COLO668 (cell line): ENCODE measurements around the gene CLEC16A.
"Not testable (repeated sequence)": the region's sequence is repeated elsewhere in the genome, so short reads cannot be mapped to it uniquely, and the experiment has no call there.

ENCODE experiments used
- DNase-seq: peaks from one replicate; lab custom pipeline; 2025; ENCODE audit not compliant: unreplicated experiment; lab: John Stamatoyannopoulos, UW

The CLEC16A gene

GRCh38 chr16:10964891-10965326 is 20.5 kb downstream of the CLEC16A start:
- no peak for DNase-seq

GRCh38 chr16:10965440-10966061 is 21.2 kb downstream of the CLEC16A start:
- DNase-seq: no peak

- no peak for DNase-seq
Measured at GRCh38 chr16:10966129-10966528, 21.8 kb downstream of the CLEC16A start.

GRCh38 chr16:10966559-10966958 is 22.2 kb downstream of the CLEC16A start:
- not testable (repeated sequence) for DNase-seq

GRCh38 chr16:10967986-10968385 is 23.6 kb downstream of the CLEC16A start:
- DNase-seq: no peak

- no peak for DNase-seq
Measured at GRCh38 chr16:10968498-10968897, 24.1 kb downstream of the CLEC16A start.

GRCh38 chr16:10969615-10970014 is 25.3 kb downstream of the CLEC16A start:
- DNase-seq: no peak

GRCh38 chr16:10970065-10970464 is 25.7 kb downstream of the CLEC16A start:
- DNase-seq: no peak

GRCh38 chr16:10971560-10971961 is 27.2 kb downstream of the CLEC16A start:
- peak; percentile 14 for DNase-seq

GRCh38 chr16:10972108-10972818 is 27.9 kb downstream of the CLEC16A start:
- no peak for DNase-seq

- DNase-seq: no peak
Measured at GRCh38 chr16:10972819-10973464, 28.6 kb downstream of the CLEC16A start.

GRCh38 chr16:10976634-10977033 is 32.3 kb downstream of the CLEC16A start:
- no peak for DNase-seq

GRCh38 chr16:10978124-10978523 is 33.8 kb downstream of the CLEC16A start:
- DNase-seq: no peak

GRCh38 chr16:10978871-10979446 is 34.6 kb downstream of the CLEC16A start:
- no peak for DNase-seq

- no peak for DNase-seq
Measured at GRCh38 chr16:10979717-10980601, 35.6 kb downstream of the CLEC16A start.

- no peak for DNase-seq
Measured at GRCh38 chr16:10980813-10981212, 36.4 kb downstream of the CLEC16A start.

- peak; percentile 2 for DNase-seq
Measured at GRCh38 chr16:10981697-10982216, 37.4 kb downstream of the CLEC16A start.

- no peak for DNase-seq
Measured at GRCh38 chr16:10982465-10983150, 38.2 kb downstream of the CLEC16A start.

- DNase-seq: peak; percentile 3
Measured at GRCh38 chr16:10983159-10983558, 38.8 kb downstream of the CLEC16A start.

GRCh38 chr16:10984509-10984908 is 40.1 kb downstream of the CLEC16A start:
- DNase-seq: no peak
